Fibroblast of peridontal ligament (primary cell): ENCODE results near the gene MUC12.
"Not testable (repeated sequence)": the region's sequence is repeated elsewhere in the genome, so short reads cannot be mapped to it uniquely, and the experiment has no call there.

Source experiments
- DNase-seq: peaks from one replicate; pipeline ENCODE4 v3.0.0-alpha.2; 2010; ENCODE audit errors: extremely low read depth

The MUC12 gene

GRCh38 chr7:100969066-100969615 is at the start of gene MUC12:
MUC12 (plus strand) TSS chr7:100969565; CDS start chr7:100969623, 58 bp downstream.
- DNase-seq = no peak

- not testable (repeated sequence) for DNase-seq
Measured at GRCh38 chr7:100919779-100920437, 49.5 kb upstream of the MUC12 start.

DNA sequence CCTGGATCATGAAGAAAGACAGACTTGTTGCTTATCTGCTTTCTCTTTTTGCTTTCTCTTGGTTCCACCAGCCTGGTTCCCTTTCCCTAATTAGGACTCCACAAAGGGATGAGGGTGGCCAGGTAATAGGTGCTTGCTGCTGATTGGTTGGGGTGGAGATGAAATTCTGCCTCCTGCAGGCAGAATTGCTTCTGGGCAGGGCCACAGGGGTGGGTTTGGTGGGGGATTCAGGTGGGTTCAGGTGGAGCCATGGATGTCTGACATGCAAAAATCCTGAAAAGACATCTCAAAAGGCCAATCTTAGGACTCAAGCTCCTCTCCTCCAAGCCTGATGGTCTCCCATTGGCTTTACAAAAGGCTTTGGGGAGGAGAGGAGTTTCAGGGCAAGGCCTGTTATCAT is 48.3 kb upstream of the MUC12 start:
- DNase-seq = no peak

- DNase-seq = not testable (repeated sequence)
Measured at GRCh38 chr7:100923616-100924015, 45.7 kb upstream of the MUC12 start.

DNA sequence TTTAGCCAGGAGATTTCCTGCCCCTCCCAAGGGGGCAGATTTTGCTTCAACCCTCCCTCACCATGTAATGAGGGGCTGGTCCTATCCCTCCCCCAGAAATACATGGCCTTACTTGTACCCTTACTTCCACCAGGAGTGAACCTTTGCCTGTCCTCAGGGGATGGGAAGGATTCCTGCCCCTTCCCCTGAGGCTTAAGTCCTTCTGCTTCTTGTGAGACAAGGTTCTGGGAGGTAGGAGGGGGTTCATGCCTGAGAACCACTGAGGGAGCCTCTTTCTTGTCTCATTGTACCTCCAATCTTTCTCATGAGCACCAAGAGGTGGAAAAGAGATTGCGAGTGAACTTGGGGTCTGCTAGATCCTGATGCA is 39.6 kb upstream of the MUC12 start:
- DNase-seq = no peak

DNA sequence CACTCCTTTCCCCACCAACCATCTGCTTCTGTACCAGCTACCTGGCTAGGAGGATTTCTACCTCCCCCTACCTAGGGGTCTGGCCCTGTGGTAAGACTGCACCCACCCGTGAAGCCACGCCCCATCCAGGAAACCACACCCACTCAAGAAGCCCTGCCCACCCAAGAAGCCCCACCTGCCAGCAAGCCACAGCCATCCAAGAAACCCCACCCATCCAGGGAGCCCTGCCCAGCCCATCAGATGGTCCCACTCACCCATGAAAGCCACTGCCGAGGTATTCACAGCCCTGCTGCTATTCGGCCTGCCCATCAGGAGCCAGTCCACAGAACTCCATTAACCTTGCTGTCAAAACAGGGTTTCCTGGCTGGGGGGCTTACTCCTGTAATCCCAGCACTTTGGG is 35.6 kb upstream of the MUC12 start:
- DNase-seq = no peak

DNA sequence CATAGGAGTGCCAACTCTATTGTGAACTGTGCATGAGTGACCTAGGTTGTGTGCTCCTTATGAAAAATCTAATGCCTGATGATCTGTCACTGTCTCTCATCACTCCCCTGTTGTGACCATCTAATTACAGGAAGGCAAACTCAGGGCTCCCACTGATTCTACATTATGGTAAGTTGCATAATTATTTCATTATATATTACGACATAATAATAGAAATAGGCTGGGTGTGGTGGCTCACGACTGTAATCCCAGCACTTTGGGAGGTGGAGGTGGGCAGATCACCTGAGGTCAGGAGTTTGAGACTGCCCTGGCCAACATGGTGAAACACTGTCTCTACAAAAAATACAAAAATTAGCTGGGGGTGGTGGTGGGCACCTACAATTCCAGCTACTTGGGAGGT is 34.0 kb upstream of the MUC12 start:
- not testable (repeated sequence) for DNase-seq

DNA sequence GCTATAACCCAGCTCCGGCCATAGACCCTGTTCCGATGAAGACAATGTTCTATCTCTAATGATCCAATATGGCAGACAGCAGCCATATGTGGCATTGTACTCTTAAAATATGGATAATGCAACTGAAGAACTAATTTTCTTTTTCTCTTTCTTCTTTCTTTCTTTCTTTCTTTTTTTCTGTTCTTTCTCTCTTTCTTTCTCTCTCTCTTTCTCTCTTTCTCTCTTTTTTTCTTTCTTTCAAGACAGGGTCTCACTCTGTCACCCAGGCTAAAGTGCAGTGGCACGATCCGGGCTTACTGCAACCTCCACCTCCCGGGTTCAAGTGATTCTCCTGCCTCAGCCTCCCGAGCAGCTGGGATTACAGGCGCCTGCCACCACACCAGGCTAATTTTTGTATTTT is 33.2 kb upstream of the MUC12 start:
- not testable (repeated sequence) for DNase-seq

GRCh38 chr7:100942045-100942774 is 27.2 kb upstream of the MUC12 start:
- DNase-seq = no peak

GRCh38 chr7:100943693-100944092 is 25.7 kb upstream of the MUC12 start:
- DNase-seq = no peak

GRCh38 chr7:100944138-100944537 is 25.2 kb upstream of the MUC12 start:
- no peak for DNase-seq

GRCh38 chr7:100946111-100946510 is 23.3 kb upstream of the MUC12 start:
- DNase-seq = no peak

- DNase-seq = no peak
Measured at GRCh38 chr7:100946766-100947365, 22.5 kb upstream of the MUC12 start.

- DNase-seq = no peak
Measured at GRCh38 chr7:100947792-100948191, 21.6 kb upstream of the MUC12 start.

DNA sequence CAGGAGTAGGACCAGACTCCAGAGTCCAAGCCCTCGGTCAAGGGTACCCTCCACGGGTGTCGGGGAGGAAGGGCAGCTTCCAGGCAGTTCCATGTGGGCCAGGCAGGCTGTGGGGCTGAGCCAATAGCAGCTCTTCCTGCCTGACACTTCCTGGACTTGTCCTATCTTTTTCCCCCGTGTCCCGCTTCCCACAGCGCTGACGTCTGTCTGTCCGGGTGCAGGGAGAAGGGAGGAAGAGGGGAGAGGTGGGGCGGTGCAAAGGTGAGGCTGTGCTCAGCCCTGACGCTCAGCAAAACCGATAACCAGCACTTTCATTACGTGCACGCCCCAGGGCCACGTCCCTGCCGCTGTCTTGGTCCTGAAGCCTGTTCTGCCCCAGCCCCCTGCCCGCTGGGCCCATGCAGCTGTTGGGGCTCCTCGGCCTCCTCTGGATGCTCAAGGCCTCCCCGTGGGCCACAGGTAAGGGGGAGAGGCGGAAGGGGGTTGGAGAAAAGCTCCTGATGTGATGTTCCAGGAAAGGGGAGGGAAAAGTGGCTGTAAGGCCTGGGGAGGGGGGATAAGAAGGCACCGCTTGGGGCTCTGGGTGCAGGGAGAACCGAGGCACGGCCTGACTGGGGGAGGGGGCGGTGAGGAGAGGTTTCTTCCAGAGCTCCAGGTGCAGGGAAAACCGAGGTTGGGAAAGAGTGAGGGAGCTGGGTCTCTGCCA is 20.0 kb upstream of the MUC12 start, which contains the start of gene MUC3A:
Gene MUC3A, plus strand, starts transcription at position 308 of the 706 bp plus-strand sequence. Its CDS starts 91 bp downstream, at position 399.
- no peak for DNase-seq

DNA sequence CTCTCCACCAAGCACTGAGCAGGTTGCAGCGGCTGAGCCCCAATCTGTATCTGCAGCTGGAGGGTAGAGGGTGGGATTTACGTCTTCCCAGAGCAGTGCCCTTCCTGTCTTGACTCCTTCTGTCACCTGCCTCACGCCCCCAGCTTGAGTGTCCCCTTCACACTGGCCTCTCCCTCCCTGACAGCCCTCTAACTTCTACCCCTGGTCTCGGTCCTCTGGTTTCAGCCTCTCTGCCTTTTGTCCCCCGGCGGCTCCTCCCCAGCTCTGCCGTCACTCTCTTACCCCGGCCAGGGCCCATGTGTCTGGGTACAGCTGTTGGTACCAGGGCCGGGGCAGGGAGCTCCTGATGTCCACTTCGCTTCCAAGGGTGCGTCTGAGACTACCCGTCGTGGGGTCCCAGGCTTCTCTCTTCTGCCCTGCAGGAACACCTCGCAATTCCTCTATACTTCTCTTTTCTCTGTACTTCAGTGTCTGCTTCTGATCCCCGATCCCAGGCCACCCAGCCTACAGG is 19.4 kb upstream of the MUC12 start:
- no peak for DNase-seq

GRCh38 chr7:100951172-100951571 is 18.2 kb upstream of the MUC12 start:
- no peak for DNase-seq

DNA sequence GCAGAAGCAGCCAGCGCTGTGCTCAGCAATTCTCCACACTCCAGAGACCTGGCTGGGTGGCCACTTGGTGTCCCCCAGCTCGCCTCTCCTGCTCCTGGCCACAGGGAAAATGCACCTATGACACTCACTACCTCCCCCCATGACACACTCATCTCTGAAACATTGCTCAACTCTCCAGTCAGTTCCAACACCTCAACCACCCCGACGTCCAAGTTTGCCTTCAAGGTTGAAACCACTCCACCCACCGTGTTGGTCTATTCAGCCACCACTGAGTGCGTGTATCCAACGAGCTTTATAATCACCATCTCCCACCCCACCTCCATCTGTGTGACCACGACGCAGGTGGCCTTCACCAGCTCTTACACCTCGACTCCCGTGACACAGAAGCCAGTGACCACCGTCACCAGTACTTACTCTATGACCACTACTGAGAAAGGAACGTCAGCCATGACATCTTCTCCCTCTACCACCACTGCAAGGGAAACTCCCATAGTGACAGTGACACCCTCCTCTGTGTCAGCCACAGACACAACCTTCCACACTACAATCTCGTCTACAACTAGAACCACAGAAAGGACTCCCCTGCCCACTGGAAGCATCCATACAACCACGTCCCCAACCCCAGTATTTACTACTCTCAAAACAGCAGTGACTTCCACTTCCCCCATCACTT is 17.3 kb upstream of the MUC12 start:
- no peak for DNase-seq

GRCh38 chr7:100952641-100953040 is 16.7 kb upstream of the MUC12 start:
- DNase-seq = no peak

- no peak for DNase-seq
Measured at GRCh38 chr7:100957832-100958421, 11.4 kb upstream of the MUC12 start.

- no peak for DNase-seq
Measured at GRCh38 chr7:100959894-100960293, 9.5 kb upstream of the MUC12 start.
